ENCODE results near the gene WASF2.
A peak's percentile ranks its signal among the peaks of the same experiment; 100 is the strongest.
"Not testable (repeated sequence)": the region's sequence is repeated elsewhere in the genome, so short reads cannot be mapped to it uniquely, and the experiment has no call there.

WASF2 gene

GRCh38 chr1:27491748-27492700, 2.1 kb upstream of the WASF2 start:
- no peak for DNase-seq

- DNase-seq, result no peak
Measured at GRCh38 chr1:27489501-27489972, 430 bp downstream of the WASF2 start.

DNA sequence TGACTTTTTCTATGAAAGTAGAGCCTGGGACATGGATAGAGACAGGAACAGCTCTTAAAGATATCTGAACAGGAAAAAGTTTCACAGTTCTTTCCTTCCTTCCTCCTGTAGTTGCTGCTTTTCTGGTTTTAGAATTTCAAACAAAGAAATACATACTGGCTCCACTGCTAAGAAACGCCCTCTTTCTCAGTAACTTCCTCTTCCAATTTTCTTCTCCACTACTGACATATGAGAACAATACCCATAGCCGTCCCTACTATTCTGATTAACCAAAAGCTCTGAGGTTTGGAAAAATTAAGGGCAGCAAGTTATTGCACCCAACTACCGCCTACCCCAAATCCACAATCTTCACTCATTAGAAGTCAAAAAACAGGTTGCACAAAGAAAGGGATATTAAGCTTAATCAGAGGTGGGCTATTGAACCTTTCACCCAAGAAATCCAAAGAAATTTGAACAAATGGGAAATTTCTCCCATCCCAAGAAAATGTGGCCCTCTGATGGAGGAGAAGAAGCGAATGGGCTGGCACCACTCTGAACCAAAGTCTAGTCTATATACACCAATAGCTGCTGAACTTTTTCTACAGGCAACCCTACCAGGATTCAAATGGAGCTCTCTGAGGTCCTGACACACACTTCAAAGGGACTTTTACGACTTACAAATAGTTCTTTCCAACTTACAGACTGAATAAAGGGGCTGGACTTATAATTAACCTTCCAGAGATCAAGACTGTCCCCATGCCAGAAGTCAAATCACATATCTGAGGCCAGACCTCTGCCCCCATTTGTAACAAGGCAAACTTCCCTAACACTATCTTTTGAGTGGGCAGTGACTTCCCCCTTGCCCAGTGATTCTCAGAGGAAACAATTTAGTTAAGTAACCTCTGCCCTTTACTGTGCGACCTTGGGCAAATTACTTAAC, 1.7 kb downstream of the WASF2 start:
- DNase-seq, result no peak

- DNase-seq, result no peak
Measured at GRCh38 chr1:27485363-27485762, 4.6 kb downstream of the WASF2 start.

DNA sequence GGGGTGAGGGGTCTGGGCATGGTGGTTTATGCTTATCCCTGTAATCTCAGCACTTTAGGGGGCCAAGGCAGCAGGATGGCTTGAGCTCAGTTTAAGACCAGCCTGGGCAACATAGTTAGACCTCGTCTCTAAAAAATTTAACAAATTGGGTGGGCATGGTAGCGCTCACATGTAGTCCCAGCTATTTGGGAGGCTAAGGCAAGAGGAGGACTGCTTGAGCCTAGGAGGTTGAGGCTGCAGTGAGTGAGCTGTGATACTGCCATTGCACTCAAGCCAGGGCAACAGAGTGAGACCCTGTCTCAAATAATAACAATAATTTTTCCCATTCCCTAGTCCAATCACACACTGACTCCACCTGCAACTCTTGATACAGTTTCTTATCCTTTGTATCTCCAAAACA, 6.3 kb downstream of the WASF2 start:
- DNase-seq, result no peak

GRCh38 chr1:27481994-27482620, 7.9 kb downstream of the WASF2 start:
- DNase-seq, result no peak

- DNase-seq, result no peak
Measured at GRCh38 chr1:27478098-27478497, 11.9 kb downstream of the WASF2 start.

GRCh38 chr1:27476237-27476636, 13.7 kb downstream of the WASF2 start:
- peak; percentile 34 for DNase-seq

DNA sequence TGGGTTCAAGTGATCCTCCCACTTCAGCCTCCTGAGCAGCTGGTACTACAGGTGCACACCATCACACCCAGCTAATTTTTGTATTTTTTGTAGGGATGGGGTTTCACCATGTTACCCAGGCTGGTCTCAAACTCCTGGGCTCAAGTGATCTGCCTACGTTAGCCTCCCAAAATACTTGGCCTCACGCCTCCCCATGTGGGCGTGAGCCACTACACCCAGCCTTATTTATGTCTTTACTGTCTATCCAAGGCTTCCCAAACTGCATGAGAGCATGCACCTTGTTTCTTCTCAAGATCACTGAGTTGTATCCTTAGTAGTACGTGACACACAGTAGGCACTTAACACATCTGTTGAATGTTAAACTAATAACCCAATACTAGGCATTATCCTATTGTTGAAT, 14.2 kb downstream of the WASF2 start:
- peak; percentile 17 for DNase-seq

DNA sequence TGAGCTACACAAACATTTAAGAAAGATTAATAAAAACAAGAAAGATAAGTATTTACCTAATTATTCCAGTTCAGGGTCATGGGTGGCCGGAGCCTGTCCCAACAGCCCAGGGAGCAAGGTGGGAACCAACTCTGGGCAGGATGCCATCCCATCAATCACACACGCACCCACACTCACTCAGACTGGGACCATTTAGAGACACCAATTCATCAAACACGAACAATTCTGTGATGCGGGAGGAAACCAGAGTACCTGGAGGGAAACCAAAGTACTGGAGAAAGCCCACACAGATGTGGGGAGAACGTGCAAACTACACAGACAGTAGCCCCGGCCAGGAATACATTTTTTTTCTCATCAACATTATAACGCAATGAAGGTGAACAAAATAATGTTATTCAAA, 16.2 kb downstream of the WASF2 start:
- DNase-seq, result peak; percentile 22

DNA sequence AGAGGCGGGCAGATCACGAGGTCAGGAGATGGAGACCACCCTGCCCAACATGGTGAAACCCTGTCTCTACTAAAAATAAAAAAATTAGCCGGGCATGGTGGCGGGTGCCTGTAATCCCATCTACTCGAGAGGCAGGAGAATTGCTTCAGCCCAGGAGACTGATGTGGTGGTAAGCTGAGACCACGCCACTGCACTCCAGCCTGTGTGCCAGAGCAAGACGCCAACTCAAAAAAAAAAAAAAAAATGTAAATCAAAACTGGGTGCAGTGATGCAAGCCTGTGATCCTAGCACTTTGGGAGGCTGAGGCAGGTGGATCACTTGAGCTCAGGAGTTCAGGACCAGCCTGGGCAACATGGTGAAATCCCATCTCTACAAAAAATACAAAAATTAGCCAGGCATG, 17.9 kb downstream of the WASF2 start:
- not testable (repeated sequence) for DNase-seq

DNA sequence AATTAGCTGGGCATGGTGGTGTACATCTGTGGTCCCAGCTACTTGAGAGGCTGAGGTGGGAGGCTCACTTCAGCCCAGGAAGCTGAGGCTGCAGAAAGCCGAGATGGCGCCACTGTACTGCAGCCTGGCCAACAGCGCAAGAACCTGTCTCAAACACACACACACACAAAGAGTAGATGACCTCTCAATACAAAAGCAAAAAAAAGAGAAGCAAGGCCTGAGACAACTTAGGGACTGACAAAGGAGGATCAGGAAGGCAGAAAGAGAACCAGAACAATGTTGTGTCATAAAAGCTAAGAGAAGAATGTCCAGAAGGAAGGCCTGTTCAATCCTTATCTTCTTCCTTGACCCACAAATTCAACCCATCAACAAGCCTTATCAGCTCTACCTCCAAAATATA, 18.5 kb downstream of the WASF2 start:
- no peak for DNase-seq

GRCh38 chr1:27469334-27469733, 20.6 kb downstream of the WASF2 start:
- DNase-seq, result no peak

- DNase-seq, result not testable (repeated sequence)
Measured at GRCh38 chr1:27468378-27468777, 21.6 kb downstream of the WASF2 start.

DNA sequence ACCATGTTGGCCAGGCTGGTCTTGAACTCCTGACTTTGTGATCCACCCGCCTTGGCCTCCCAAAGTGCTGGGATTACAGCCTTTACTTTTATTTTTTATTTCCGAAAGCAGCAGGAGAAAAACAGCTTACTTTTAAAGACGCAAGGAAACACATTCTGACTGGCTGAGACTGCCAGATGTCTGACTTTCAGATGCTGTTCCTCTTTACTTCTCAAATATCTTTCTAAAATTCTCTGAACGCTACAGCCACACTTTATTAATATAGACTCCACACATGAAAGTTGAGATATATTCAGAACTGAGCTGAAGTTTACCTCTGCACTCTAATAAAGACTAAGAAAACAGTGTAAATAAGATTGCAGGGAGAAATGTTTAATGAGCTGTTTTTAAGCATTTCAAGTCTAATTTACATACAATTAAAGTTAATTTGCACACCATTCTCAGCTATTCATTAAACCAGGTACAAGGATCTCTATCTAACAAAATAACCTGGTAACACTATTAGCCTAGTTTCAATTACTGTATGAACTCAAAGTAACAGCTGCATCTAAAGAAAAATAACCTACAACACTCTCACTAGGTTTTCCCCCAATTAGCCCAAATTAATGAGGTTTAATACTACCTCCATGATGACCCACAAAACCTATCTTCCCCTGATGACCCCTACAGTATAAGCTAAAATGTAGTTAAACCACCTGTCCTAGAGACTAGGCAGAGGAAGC, 24.9 kb downstream of the WASF2 start:
- no peak for DNase-seq

DNA sequence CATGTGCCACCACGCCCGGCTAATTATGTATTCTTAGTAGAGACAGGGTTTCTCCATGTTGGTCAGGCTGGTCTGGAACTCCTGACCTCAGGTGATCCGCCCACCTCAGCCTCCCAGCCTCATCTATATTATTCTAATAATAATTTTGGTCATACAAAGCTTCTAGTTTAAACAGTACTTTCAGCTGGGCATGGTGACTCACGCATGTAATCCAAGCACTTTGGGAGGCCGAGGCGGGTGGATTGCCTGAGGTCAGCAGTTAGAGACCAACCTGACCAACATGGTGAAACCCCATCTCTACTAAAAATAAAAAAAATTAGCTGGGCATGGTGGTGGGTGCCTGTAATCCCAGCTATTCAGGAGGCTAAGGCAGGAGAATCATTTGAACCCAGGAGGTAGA, 26.1 kb downstream of the WASF2 start:
- DNase-seq, result not testable (repeated sequence)

GRCh38 chr1:27458521-27458920, 31.4 kb downstream of the WASF2 start:
- not testable (repeated sequence) for DNase-seq

DNA sequence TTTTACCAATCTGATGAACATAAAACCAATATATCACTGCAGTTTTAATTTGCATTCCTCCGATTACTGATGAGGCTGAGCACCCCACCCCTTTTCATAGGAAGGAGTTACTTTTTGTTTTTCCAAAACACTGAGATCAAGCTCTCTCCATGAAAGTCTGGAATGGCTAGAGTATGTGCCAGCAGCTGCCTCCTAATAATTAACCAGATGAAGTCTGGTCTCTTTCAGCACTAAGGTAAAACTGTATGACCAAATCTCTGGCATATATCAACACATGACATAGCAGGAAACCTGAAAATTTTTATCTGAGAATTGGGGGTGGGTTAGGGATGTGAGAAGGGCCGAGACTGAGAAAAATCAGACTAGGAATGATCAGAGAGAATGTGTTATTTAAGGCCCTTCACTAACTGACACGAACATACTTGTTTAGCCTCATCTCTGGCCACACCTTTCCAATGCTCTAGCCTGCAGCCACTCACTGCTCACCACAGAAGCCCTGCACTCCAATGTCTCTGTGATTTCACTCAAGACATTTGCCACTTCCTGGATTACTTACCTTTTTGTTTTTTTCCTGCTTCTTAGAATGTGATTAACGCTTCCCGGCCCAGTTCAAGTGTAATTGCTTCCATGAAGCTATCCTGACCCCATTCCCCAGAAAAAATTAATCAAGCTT, 34.7 kb downstream of the WASF2 start:
- peak; percentile 39 for DNase-seq

- DNase-seq, result no peak
Measured at GRCh38 chr1:27454610-27455009, 35.4 kb downstream of the WASF2 start.

DNA sequence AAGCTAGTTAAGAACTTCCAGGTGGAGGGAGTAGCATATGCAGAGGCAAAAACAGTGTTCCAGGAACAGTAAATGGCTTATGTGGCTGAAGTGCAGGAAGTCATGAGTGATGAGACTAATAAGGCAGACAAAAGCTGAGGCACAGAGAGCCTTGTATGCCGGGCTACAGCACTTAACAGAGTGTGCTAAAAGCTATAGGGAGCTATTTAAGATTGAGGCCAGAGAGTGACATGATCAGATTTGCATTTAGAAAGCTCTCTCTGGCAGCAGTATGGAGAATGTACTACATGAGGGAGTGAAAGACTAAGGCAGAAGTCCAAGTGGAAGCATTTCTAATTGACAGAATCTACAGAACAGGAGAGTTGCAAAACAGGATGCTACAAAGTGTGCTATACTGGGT, 38.6 kb downstream of the WASF2 start:
- DNase-seq, result no peak

- DNase-seq, result no peak
Measured at GRCh38 chr1:27448982-27449381, 41.0 kb downstream of the WASF2 start.

- no peak for DNase-seq
Measured at GRCh38 chr1:27447883-27448282, 42.1 kb downstream of the WASF2 start.

Data from stimulated activated CD8-positive, alpha-beta memory T cell treated with anti-CD3 and anti-CD28 coated beads, Interleukin-4, amount 100 ng/mL, for 48 hours (primary cell).